Panc1 (cell line): ENCODE data around the gene OPA1. TPM values are rescaled to one million over a fixed set of nuclear protein-coding genes. Genes with fewer than 3 reads are reported as not detected.

Experiments
- ATAC-seq: fragments of 200-7000 bp; cut with Tn5 transposase; 2 replicates; pipeline ENCODE4 v1.9.1; 2020; ENCODE audit warnings: mild to moderate bottlenecking, moderate library complexity
- BruUV-seq: library from RNA; stranded (reverse); fragments of 400-500 nt; replicated peaks from 2 replicates; lab custom pipeline; 2021; lab: Mats Ljungman, UMichigan
- CTCF ChIA-PET: fragments of 300-600 bp; sonication (Branson Sonifier 250); formaldehyde crosslinking; loops from one replicate; lab custom pipeline; 2022; ENCODE audit warnings: antibody characterized with exemption; lab: Charles Lee
- POLR2A ChIA-PET: fragments of 300-600 bp; sonication (Branson Sonifier 250); formaldehyde crosslinking; loops from one replicate; lab custom pipeline; 2022; ENCODE audit warnings: antibody characterized with exemption; lab: Charles Lee
- DNase-seq: peaks from one replicate; pipeline ENCODE4 v3.0.0-alpha.2; 2010; ENCODE audit warnings: low read depth, low spot score
- H3K27ac ChIP-seq: 2 replicates; pipeline ENCODE4 v1.5.1; 2011; ENCODE audit warnings: mild to moderate bottlenecking, low read length, inconsistent platforms
- H3K27me3 ChIP-seq: fragments of 200-500 bp; sonication (Bioruptor generic); 2 replicates; pipeline ENCODE4 v1.6.0; 2014; ENCODE audit warnings: low read length, inconsistent platforms; ENCODE audit not compliant: control insufficient read depth, insufficient read depth
- H3K36me3 ChIP-seq: fragments of 200-500 bp; sonication (Bioruptor generic); 2 replicates; pipeline ENCODE4 v1.5.1; 2014; ENCODE audit warnings: inconsistent platforms, mild to moderate bottlenecking, low read length, moderate library complexity; ENCODE audit not compliant: control insufficient read depth, insufficient read depth
- H3K4me1 ChIP-seq: 2 replicates; pipeline ENCODE4 v1.5.1; 2011; ENCODE audit warnings: inconsistent platforms, mild to moderate bottlenecking, low read length, moderate library complexity; ENCODE audit not compliant: control insufficient read depth, insufficient read depth
- H3K4me3 ChIP-seq, 2 experiments: 2 replicates each; pipeline ENCODE4 v1.5.1; 2011 to 2012; ENCODE audit warnings: low read depth in 2 of 2, low read length in 2 of 2, mild to moderate bottlenecking in 2 of 2, inconsistent platforms in 1 of 2, moderate library complexity in 1 of 2
- H3K9me3 ChIP-seq: fragments of 200-500 bp; sonication (Bioruptor generic); 2 replicates; pipeline ENCODE4 v1.5.1; 2014; ENCODE audit warnings: low read depth, mild to moderate bottlenecking, inconsistent platforms, low read length, moderate library complexity; ENCODE audit not compliant: control insufficient read depth, insufficient read depth
- POLR2AphosphoS5 ChIP-seq: IDR thresholded peaks from 2 replicates; pipeline ENCODE4 v1.6.1; 2012; ENCODE audit warnings: mild to moderate bottlenecking, low read depth, low read length, moderate library complexity
- SIN3A ChIP-seq: IDR thresholded peaks from 2 replicates; pipeline ENCODE4 v1.6.1; 2012; ENCODE audit warnings: low read depth, mild to moderate bottlenecking, low read length, moderate library complexity, borderline replicate concordance; ENCODE audit not compliant: insufficient read depth
- TCF7L2 ChIP-seq: IDR thresholded peaks from 2 replicates; pipeline ENCODE4 v1.6.1; 2011; ENCODE audit warnings: mild to moderate bottlenecking, low read depth, low read length, inconsistent platforms
- in situ Hi-C: cut with HindIII; loops from 2 replicates; pipeline ENCODE4 v1.10.0; 2016; ENCODE audit warnings: low sequenced_read_pairs, low pct_unique_long_range_greater_than_20kb
- intact Hi-C: fragments of 100-400 bp; cut with micrococcal nuclease; formaldehyde crosslinking; loops from one replicate; pipeline ENCODE4 v1.10.0; 2022; ENCODE audit not compliant: unreplicated experiment
- total RNA-seq: library from RNA; stranded (reverse); gene quantifications from one replicate; pipeline ENCODE4 v1.2.1, GENCODE V29; 2021; ENCODE audit not compliant: unreplicated experiment
- TF ChIP-seq, protein P1 (sequence below), 2 experiments: IDR thresholded peaks; 2 replicates each; pipeline ENCODE4 v1.6.1; 2011 to 2012; ENCODE audit warnings: low read depth in 2 of 2, control low read depth in 1 of 2, low read length in 1 of 2, mild to moderate bottlenecking in 1 of 2, moderate library complexity in 1 of 2; ENCODE audit not compliant: insufficient read depth in 1 of 2
- TF ChIP-seq, protein P2 (sequence below): fragments of 450-650 bp; IDR thresholded peaks from 2 replicates; pipeline ENCODE4 v1.5.1; 2017; ENCODE audit warnings: mild to moderate bottlenecking

Gene OPA1
- total RNA-seq, 1 experiment from 2014 or later, result 109 TPM

DNA sequence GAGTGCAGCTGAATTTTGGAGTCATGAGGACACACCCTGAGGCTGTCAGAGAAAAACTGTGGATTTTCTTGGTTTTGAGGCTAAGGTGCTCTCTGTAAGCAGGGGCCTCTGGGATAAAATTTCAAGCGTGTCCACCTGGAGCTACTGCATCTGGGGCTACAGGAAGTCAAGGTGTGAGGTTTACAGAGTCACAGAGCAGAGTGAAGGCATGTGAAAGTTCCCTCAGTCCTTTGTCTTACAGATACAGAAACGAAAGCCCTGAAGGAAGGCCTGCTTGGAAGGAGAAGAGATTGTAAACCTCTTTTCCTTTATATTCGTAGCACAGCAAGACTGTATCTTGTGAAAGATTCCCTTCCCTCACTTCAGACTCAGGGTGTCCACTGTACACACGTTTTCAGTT lies 138.6 kb downstream of the OPA1 start:
- Histone ChIP-seq H3K36me3 (no peaks in the 10 kb centered on the region), H3K4me3 (no peak overlapping the region), H3K4me1 (no peaks in the 10 kb centered on the region), H3K27me3 (no peaks in the 10 kb centered on the region), H3K9me3 (no peaks in the 10 kb centered on the region), H3K27ac (no peak overlapping the region)
- DNase-seq (no peak), ATAC-seq (no peak)
- TF ChIP-seq SIN3A, result no peak
- no peak for TF ChIP-seq POLR2AphosphoS5
- TF ChIP-seq, protein P1, sequence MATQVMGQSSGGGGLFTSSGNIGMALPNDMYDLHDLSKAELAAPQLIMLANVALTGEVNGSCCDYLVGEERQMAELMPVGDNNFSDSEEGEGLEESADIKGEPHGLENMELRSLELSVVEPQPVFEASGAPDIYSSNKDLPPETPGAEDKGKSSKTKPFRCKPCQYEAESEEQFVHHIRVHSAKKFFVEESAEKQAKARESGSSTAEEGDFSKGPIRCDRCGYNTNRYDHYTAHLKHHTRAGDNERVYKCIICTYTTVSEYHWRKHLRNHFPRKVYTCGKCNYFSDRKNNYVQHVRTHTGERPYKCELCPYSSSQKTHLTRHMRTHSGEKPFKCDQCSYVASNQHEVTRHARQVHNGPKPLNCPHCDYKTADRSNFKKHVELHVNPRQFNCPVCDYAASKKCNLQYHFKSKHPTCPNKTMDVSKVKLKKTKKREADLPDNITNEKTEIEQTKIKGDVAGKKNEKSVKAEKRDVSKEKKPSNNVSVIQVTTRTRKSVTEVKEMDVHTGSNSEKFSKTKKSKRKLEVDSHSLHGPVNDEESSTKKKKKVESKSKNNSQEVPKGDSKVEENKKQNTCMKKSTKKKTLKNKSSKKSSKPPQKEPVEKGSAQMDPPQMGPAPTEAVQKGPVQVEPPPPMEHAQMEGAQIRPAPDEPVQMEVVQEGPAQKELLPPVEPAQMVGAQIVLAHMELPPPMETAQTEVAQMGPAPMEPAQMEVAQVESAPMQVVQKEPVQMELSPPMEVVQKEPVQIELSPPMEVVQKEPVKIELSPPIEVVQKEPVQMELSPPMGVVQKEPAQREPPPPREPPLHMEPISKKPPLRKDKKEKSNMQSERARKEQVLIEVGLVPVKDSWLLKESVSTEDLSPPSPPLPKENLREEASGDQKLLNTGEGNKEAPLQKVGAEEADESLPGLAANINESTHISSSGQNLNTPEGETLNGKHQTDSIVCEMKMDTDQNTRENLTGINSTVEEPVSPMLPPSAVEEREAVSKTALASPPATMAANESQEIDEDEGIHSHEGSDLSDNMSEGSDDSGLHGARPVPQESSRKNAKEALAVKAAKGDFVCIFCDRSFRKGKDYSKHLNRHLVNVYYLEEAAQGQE (IDR thresholded peaks at IDR 0.05; ENCODE audit: insufficient read depth in 1 of 2, low read depth in 2 of 2, low read length in 1 of 2), result no peak
- TF ChIP-seq TCF7L2, result no peak
- TF ChIP-seq, protein P2, sequence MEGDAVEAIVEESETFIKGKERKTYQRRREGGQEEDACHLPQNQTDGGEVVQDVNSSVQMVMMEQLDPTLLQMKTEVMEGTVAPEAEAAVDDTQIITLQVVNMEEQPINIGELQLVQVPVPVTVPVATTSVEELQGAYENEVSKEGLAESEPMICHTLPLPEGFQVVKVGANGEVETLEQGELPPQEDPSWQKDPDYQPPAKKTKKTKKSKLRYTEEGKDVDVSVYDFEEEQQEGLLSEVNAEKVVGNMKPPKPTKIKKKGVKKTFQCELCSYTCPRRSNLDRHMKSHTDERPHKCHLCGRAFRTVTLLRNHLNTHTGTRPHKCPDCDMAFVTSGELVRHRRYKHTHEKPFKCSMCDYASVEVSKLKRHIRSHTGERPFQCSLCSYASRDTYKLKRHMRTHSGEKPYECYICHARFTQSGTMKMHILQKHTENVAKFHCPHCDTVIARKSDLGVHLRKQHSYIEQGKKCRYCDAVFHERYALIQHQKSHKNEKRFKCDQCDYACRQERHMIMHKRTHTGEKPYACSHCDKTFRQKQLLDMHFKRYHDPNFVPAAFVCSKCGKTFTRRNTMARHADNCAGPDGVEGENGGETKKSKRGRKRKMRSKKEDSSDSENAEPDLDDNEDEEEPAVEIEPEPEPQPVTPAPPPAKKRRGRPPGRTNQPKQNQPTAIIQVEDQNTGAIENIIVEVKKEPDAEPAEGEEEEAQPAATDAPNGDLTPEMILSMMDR, result no peak
- BruUV-seq, result no TSS peak
- in situ Hi-C loops, result no loop called here
- ChIA-PET CTCF (no interaction called here), POLR2A (no interaction called here)
- intact Hi-C loops, result no loop called here

DNA sequence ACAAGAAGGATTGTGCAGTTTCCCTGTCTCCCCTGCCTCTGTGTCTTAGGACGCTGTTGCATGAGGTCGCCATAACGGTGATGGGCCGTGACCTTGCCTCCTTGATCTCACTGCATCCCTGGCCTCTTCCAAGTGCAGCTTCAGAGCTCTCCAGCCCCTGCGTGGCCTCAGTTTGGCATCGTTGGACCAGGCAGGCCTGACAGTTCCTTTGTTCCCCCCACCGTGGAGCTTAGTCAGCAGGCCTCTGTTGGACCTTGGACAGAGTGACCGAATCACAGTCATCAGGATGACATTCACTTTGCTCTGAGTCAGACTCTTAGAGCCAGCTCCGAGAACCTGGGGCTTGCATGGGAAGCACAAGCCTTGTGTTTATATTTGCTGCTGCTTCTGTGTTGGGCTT lies 139.4 kb downstream of the OPA1 start:
- Histone ChIP-seq H3K4me1 (no peaks in the 10 kb centered on the region), H3K27ac (no peak overlapping the region), H3K9me3 (no peaks in the 10 kb centered on the region), H3K4me3 (no peak overlapping the region), H3K36me3 (no peaks in the 10 kb centered on the region), H3K27me3 (no peaks in the 10 kb centered on the region)
- ATAC-seq (peak; percentile 74; the same call in 1 of the 2 replicates), DNase-seq (no peak)
- ChIA-PET POLR2A (no interaction called here), CTCF (no interaction called here)
- no TSS peak for BruUV-seq
- intact Hi-C loops (no loop called here), in situ Hi-C loops (no loop called here)
- TF ChIP-seq SIN3A (no peak), TCF7L2 (no peak), POLR2AphosphoS5 (no peak)
- TF ChIP-seq, protein P1 (IDR thresholded peaks at IDR 0.05; ENCODE audit: insufficient read depth in 1 of 2, low read depth in 2 of 2, low read length in 1 of 2), result no peak
- TF ChIP-seq, protein P2, result no peak
